Mesenchymal stem cell (in vitro differentiated cells and primary cell): Measurements from ENCODE around the gene MYLK.

Source experiments
- DNase-seq: peaks from one replicate; pipeline ENCODE4 v3.0.0-alpha.2; 2013
- H2AFZ ChIP-seq: one replicate; pipeline ENCODE4 v1.6.1; 2013; ENCODE audit warnings: low read depth, mild to moderate bottlenecking, control low read depth, inconsistent platforms, low read length, moderate library complexity
- H2AK5ac ChIP-seq: 2 replicates; pipeline ENCODE4 v1.6.1; 2013; ENCODE audit warnings: low read length, moderate library complexity, mild to moderate bottlenecking, inconsistent platforms; ENCODE audit not compliant: severe bottlenecking
- H2BK120ac ChIP-seq: one replicate; pipeline ENCODE4 v1.6.1; 2013; ENCODE audit warnings: low read depth, mild to moderate bottlenecking, inconsistent platforms, low read length, moderate library complexity
- H2BK12ac ChIP-seq, 2 experiments: one replicate each; pipeline ENCODE4 v1.6.1; 2013; ENCODE audit warnings: inconsistent platforms in 2 of 2, low read length in 2 of 2, mild to moderate bottlenecking in 2 of 2, moderate library complexity in 2 of 2, control low read depth in 1 of 2
- H2BK15ac ChIP-seq: one replicate; pipeline ENCODE4 v1.6.1; 2013; ENCODE audit warnings: mild to moderate bottlenecking, low read depth, inconsistent platforms; ENCODE audit not compliant: poor library complexity, severe bottlenecking
- H2BK5ac ChIP-seq: 2 replicates; pipeline ENCODE4 v1.6.1; 2013; ENCODE audit warnings: low read depth, mild to moderate bottlenecking, low read length, control low read depth, inconsistent platforms; ENCODE audit not compliant: poor library complexity, severe bottlenecking
- H3K14ac ChIP-seq, 2 experiments: one replicate each; pipeline ENCODE4 v1.6.1; 2013; ENCODE audit warnings: inconsistent platforms in 2 of 2, low read length in 2 of 2, control low read depth in 1 of 2, mild to moderate bottlenecking in 1 of 2, moderate library complexity in 1 of 2
- H3K18ac ChIP-seq, 2 experiments: one replicate each; pipeline ENCODE4 v1.6.1; 2013; ENCODE audit warnings: inconsistent platforms in 2 of 2, low read length in 2 of 2, control low read depth in 1 of 2, low read depth in 1 of 2, mild to moderate bottlenecking in 1 of 2
- H3K23ac ChIP-seq, 2 experiments: one replicate each; pipeline ENCODE4 v1.6.1; 2013; ENCODE audit warnings: inconsistent platforms in 2 of 2, low read length in 2 of 2, mild to moderate bottlenecking in 2 of 2, moderate library complexity in 2 of 2, control low read depth in 1 of 2
- H3K27ac ChIP-seq: 2 replicates; pipeline ENCODE4 v1.5.1; 2013; ENCODE audit warnings: mild to moderate bottlenecking, moderate library complexity, low read length, control low read depth, inconsistent platforms; ENCODE audit not compliant: poor library complexity, severe bottlenecking
- H3K27me3 ChIP-seq, 2 experiments: 2 replicates each; pipeline versions ENCODE4 v1.6.1 to v1.7.0; 2013; ENCODE audit warnings: low read length in 2 of 2, mild to moderate bottlenecking in 2 of 2, moderate library complexity in 2 of 2, control low read depth in 1 of 2, inconsistent platforms in 1 of 2; ENCODE audit not compliant: control insufficient read depth in 1 of 2, insufficient read depth in 1 of 2
- H3K36me3 ChIP-seq, 2 experiments: 2 replicates each; pipeline versions ENCODE4 v1.6.1 to v1.7.0; 2013; ENCODE audit warnings: low read length in 2 of 2, control low read depth in 1 of 2, inconsistent platforms in 1 of 2, low read depth in 1 of 2, mild to moderate bottlenecking in 1 of 2; ENCODE audit not compliant: insufficient read depth in 2 of 2, control insufficient read depth in 1 of 2
- H3K4ac ChIP-seq, 2 experiments: one replicate each; pipeline ENCODE4 v1.6.1; 2013; ENCODE audit warnings: inconsistent platforms in 2 of 2, low read length in 2 of 2, mild to moderate bottlenecking in 2 of 2, moderate library complexity in 2 of 2, control low read depth in 1 of 2, low read depth in 1 of 2
- H3K4me1 ChIP-seq: 2 replicates; pipeline ENCODE4 v1.6.1; 2013; ENCODE audit warnings: low read depth, low read length, control low read depth; ENCODE audit not compliant: control insufficient read depth, insufficient read depth
- H3K4me2 ChIP-seq: 2 replicates; pipeline ENCODE4 v1.6.1; 2013; ENCODE audit warnings: low read length, mild to moderate bottlenecking, inconsistent platforms; ENCODE audit not compliant: poor library complexity, severe bottlenecking
- H3K4me3 ChIP-seq, 2 experiments: 2 replicates each; pipeline versions ENCODE4 v1.5.1 to v1.7.0; 2013; ENCODE audit warnings: low read length in 2 of 2, mild to moderate bottlenecking in 2 of 2, control low read depth in 1 of 2, low read depth in 1 of 2; ENCODE audit not compliant: insufficient read depth in 1 of 2
- H3K79me1 ChIP-seq: replicated peaks from 2 replicates; pipeline ENCODE4 v1.6.1; 2013; ENCODE audit warnings: mild to moderate bottlenecking, control low read depth, low read length, inconsistent platforms; ENCODE audit not compliant: poor library complexity, severe bottlenecking
- H3K9ac ChIP-seq: 2 replicates; pipeline ENCODE4 v1.7.0; 2013; ENCODE audit warnings: mild to moderate bottlenecking, low read length, moderate library complexity
- H3K9me3 ChIP-seq: 2 replicates; pipeline ENCODE4 v1.7.0; 2013; ENCODE audit warnings: mild to moderate bottlenecking, low read length; ENCODE audit not compliant: control insufficient read depth
- H4K8ac ChIP-seq: one replicate; pipeline ENCODE4 v1.6.1; 2013; ENCODE audit warnings: inconsistent platforms, mild to moderate bottlenecking, low read length, moderate library complexity
- H4K91ac ChIP-seq: one replicate; pipeline ENCODE4 v1.6.1; 2013; ENCODE audit warnings: mild to moderate bottlenecking, low read length, inconsistent platforms
- WGBS: methylation state at CpG from one replicate; pipeline ENCODE4 v1.1.7; 2013; ENCODE audit warnings: mixed read lengths; 5-methylcytosine and 5-hydroxymethylcytosine counted together

MYLK gene

GRCh38 chr3:123778525-123778924 lies 105.6 kb downstream of the MYLK start:
- H2AK5ac ChIP-seq: no peak overlapping the region
- H3K79me1 ChIP-seq: peaks cover 22% of the 10 kb centered on the region
- no peak overlapping the region for H3K4me3 ChIP-seq
- no peak overlapping the region for H3K14ac ChIP-seq
- H2AFZ ChIP-seq: no peak overlapping the region
- peaks cover 6 to 33% of the 10 kb centered on the region in 2 experiments for H3K36me3 ChIP-seq
- DNase-seq: no peak
- no peak overlapping the region for H3K4ac ChIP-seq
- peaks cover 19% of the 10 kb centered on the region for H3K4me1 ChIP-seq
- no peak overlapping the region for H3K23ac ChIP-seq
- H2BK5ac ChIP-seq: no peak overlapping the region
- H2BK15ac ChIP-seq: no peak overlapping the region
- H2BK12ac ChIP-seq: peak overlapping the region in 1 of 2 experiments; percentile 76
- no peak overlapping the region for H3K27ac ChIP-seq
- H3K9ac ChIP-seq: no peak overlapping the region
- H3K4me2 ChIP-seq: no peak overlapping the region
- H3K18ac ChIP-seq: peak overlapping the region in 1 of 2 experiments; percentile 61
- H4K8ac ChIP-seq: no peak overlapping the region
- no peak overlapping the region for H4K91ac ChIP-seq
- no peaks in the 10 kb centered on the region for H3K9me3 ChIP-seq
- no peaks in the 10 kb centered on the region for H3K27me3 ChIP-seq
- H2BK120ac ChIP-seq: no peak overlapping the region
- 95% methylated on average over 5 of the region's 7 CpGs for WGBS

- H3K4me2 ChIP-seq: no peak overlapping the region
- peaks cover 22% of the 10 kb centered on the region for H3K79me1 ChIP-seq
- H3K9ac ChIP-seq: no peak overlapping the region
- no peak overlapping the region for H2BK5ac ChIP-seq
- peaks cover 18% of the 10 kb centered on the region for H3K4me1 ChIP-seq
- H2AFZ ChIP-seq: no peak overlapping the region
- no peak overlapping the region for H2BK120ac ChIP-seq
- no peak overlapping the region for H3K23ac ChIP-seq
- 88% methylated on average over 3 of the region's 5 CpGs for WGBS
- H3K18ac ChIP-seq: no peak overlapping the region
- no peak overlapping the region for H3K4me3 ChIP-seq
- DNase-seq: no peak
- no peak overlapping the region for H3K4ac ChIP-seq
- H3K27me3 ChIP-seq: no peaks in the 10 kb centered on the region
- no peak overlapping the region for H2BK15ac ChIP-seq
- peak overlapping the region; percentile 59 for H4K8ac ChIP-seq
- peaks cover 6 to 34% of the 10 kb centered on the region in 2 experiments for H3K36me3 ChIP-seq
- H4K91ac ChIP-seq: peak overlapping the region; percentile 54
- H3K14ac ChIP-seq: no peak overlapping the region
- peak overlapping the region in 1 of 2 experiments; percentile 73 for H2BK12ac ChIP-seq
- no peaks in the 10 kb centered on the region for H3K9me3 ChIP-seq
- no peak overlapping the region for H3K27ac ChIP-seq
- peak overlapping the region; percentile 17 for H2AK5ac ChIP-seq
These were observed 107.9 kb downstream of the MYLK start for GRCh38 chr3:123776071-123776782.

GRCh38 chr3:123774474-123774873 lies 109.7 kb downstream of the MYLK start:
- H3K4me2 ChIP-seq: no peak overlapping the region
- H2BK120ac ChIP-seq: no peak overlapping the region
- H2AFZ ChIP-seq: no peak overlapping the region
- no peak for DNase-seq
- WGBS: 100% methylated on average over 2 of the region's 3 CpGs
- H2BK5ac ChIP-seq: no peak overlapping the region
- no peak overlapping the region for H4K8ac ChIP-seq
- H3K4ac ChIP-seq: no peak overlapping the region
- peaks cover 14% of the 10 kb centered on the region for H3K4me1 ChIP-seq
- H4K91ac ChIP-seq: no peak overlapping the region
- H3K23ac ChIP-seq: no peak overlapping the region
- H2AK5ac ChIP-seq: no peak overlapping the region
- H3K4me3 ChIP-seq: peak overlapping the region in 1 of 2 experiments; percentile 57
- no peaks in the 10 kb centered on the region for H3K27me3 ChIP-seq
- no peak overlapping the region for H3K18ac ChIP-seq
- H2BK15ac ChIP-seq: no peak overlapping the region
- no peak overlapping the region for H2BK12ac ChIP-seq
- no peaks in the 10 kb centered on the region for H3K9me3 ChIP-seq
- H3K36me3 ChIP-seq: peaks cover 2 to 30% of the 10 kb centered on the region in 2 experiments
- H3K79me1 ChIP-seq: peaks cover 21% of the 10 kb centered on the region
- H3K27ac ChIP-seq: no peak overlapping the region
- H3K9ac ChIP-seq: peak overlapping the region; percentile 61
- H3K14ac ChIP-seq: no peak overlapping the region

- Histone ChIP-seq H2BK5ac (peak overlapping the region; percentile 8), H3K27me3 (no peaks in the 10 kb centered on the region), H3K9ac (peak overlapping the region; percentile 61), H4K8ac (peak overlapping the region; percentile 33), H3K23ac (peak overlapping the region in 1 of 2 experiments; percentile 27), H3K14ac (peak overlapping the region in 1 of 2 experiments; percentile 18), H3K9me3 (no peaks in the 10 kb centered on the region), H3K18ac (no peak overlapping the region), H2BK120ac (no peak overlapping the region), H3K36me3 (peaks cover 0 to 24% of the 10 kb centered on the region in 2 experiments), H3K27ac (peak overlapping the region; percentile 56), H3K4me1 (peaks cover 14% of the 10 kb centered on the region), H2BK15ac (no peak overlapping the region), H3K79me1 (peaks cover 18% of the 10 kb centered on the region), H2BK12ac (no peak overlapping the region), H3K4me3 (peak overlapping the region in 1 of 2 experiments; percentile 57), H2AFZ (no peak overlapping the region), H2AK5ac (peak overlapping the region; percentile 14), H4K91ac (peak overlapping the region; percentile 63), H3K4me2 (no peak overlapping the region), H3K4ac (no peak overlapping the region)
- no peak for DNase-seq
- 57% methylated on average over 4 of the region's 7 CpGs for WGBS
These were observed 110.3 kb downstream of the MYLK start for GRCh38 chr3:123773681-123774431.
